HepG2 (cell line): Measurements from ENCODE around the gene A3GALT2. TPM values are rescaled to one million over a fixed set of nuclear protein-coding genes. Genes with fewer than 3 reads are reported as not detected.

Source experiments
- ATAC-seq: fragments of 200-7000 bp; cut with Tn5 transposase; 3 replicates; pipeline ENCODE4 v1.9.1; 2020; ENCODE audit warnings: mild to moderate bottlenecking, moderate library complexity
- BruUV-seq: library from RNA; stranded (reverse); fragments of 400-500 nt; replicated peaks from 2 replicates; lab custom pipeline; 2021; lab: Mats Ljungman, UMichigan
- CTCF ChIA-PET: fragments of 300-600 bp; formaldehyde crosslinking; extraction: SDS; loops from one replicate; lab custom pipeline; 2021; ENCODE audit warnings: low total read pairs, inconsistent platforms, low intra/inter-chr PET ratio; lab: Yijun Ruan, JAX
- POLR2A ChIA-PET: fragments of 350-600 bp; sonication (Branson Sonifier 250); formaldehyde crosslinking; loops from one replicate; lab custom pipeline; 2020; ENCODE audit warnings: antibody characterized with exemption, inconsistent platforms; lab: Yijun Ruan, JAX
- DNase-seq: peaks from one replicate; pipeline ENCODE4 v3.0.0-alpha.2; 2015; ENCODE audit warnings: low spot score
- FAIRE-seq: peaks from 3 replicates; lab custom pipeline; 2011; peaks lifted over from hg19 to GRCh38; lab: Jason Lieb, UNC
- H2AFZ ChIP-seq: one replicate; pipeline ENCODE4 v1.6.1; 2011; ENCODE audit warnings: low read length, inconsistent platforms
- H3K27ac ChIP-seq: fragments of 300-600 bp; 3 replicates; pipeline ENCODE4 v1.8.0; 2011; ENCODE audit warnings: mixed run types, mild to moderate bottlenecking, mixed read lengths, low read length, inconsistent platforms; ENCODE audit not compliant: insufficient read depth; ENCODE audit errors: extremely low read length
- H3K27me3 ChIP-seq, 2 experiments: fragments of 200-600 bp in 1 of 2; 2 replicates in 1 of 2; 3 replicates in 1 of 2; pipeline versions ENCODE4 v1.6.0 to v1.8.0; 2011; ENCODE audit warnings: low read length in 2 of 2, mild to moderate bottlenecking in 2 of 2, moderate library complexity in 2 of 2, inconsistent platforms in 1 of 2; ENCODE audit not compliant: insufficient read depth in 2 of 2, control insufficient read depth in 1 of 2
- H3K36me3 ChIP-seq, 2 experiments: fragments of 200-600 bp in 1 of 2; replicated peaks in 1 of 2; 2 replicates in 1 of 2; 3 replicates in 1 of 2; pipeline versions ENCODE4 v1.5.1 to v1.8.0; 2011; ENCODE audit warnings: low read length in 2 of 2, inconsistent platforms in 1 of 2; ENCODE audit not compliant: insufficient read depth in 2 of 2, control insufficient read depth in 1 of 2
- H3K4me1 ChIP-seq: 2 replicates; pipeline ENCODE4 v1.5.1; 2012; ENCODE audit warnings: low read length, inconsistent platforms; ENCODE audit not compliant: insufficient read depth
- H3K4me2 ChIP-seq: 2 replicates; pipeline ENCODE4 v1.6.0; 2011; ENCODE audit warnings: low read depth, low read length, inconsistent platforms
- H3K4me3 ChIP-seq, 3 experiments: fragments of 200-600 bp in 1 of 3; sonication (generic), shearing (Covaris generic) in 1 of 3; replicated peaks in 1 of 3; 2 replicates each; pipeline ENCODE4 v1.5.1; 2011 to 2016; ENCODE audit warnings: low read length in 3 of 3, inconsistent platforms in 2 of 3, low read depth in 2 of 3, mild to moderate bottlenecking in 2 of 3, control low read depth in 1 of 3, mixed read lengths in 1 of 3; ENCODE audit not compliant: insufficient read depth in 1 of 3
- H3K79me2 ChIP-seq: one replicate; pipeline ENCODE4 v1.6.1; 2011; ENCODE audit warnings: low read length, inconsistent platforms; ENCODE audit not compliant: insufficient read depth
- H3K9ac ChIP-seq: 2 replicates; pipeline ENCODE4 v1.6.0; 2011; ENCODE audit warnings: mild to moderate bottlenecking, low read depth, low read length, inconsistent platforms; ENCODE audit not compliant: insufficient read depth
- H3K9me3 ChIP-seq: 2 replicates; pipeline ENCODE4 v1.5.1; 2012; ENCODE audit warnings: mild to moderate bottlenecking, low read length
- H4K20me1 ChIP-seq: 2 replicates; pipeline ENCODE4 v1.6.0; 2011; ENCODE audit warnings: inconsistent platforms, mild to moderate bottlenecking, low read length, moderate library complexity; ENCODE audit not compliant: insufficient read depth
- BRCA1 ChIP-seq: sonication (generic); formaldehyde crosslinking; IDR thresholded peaks from 2 replicates; pipeline ENCODE4 v1.4.0; 2020; ENCODE audit warnings: missing genetic modification reagents
- CEBPB ChIP-seq: IDR thresholded peaks from 2 replicates; pipeline ENCODE4 v1.6.1; 2011; ENCODE audit warnings: low read depth, low read length, improper control_type of control experiment, borderline replicate concordance
- CEBPZ ChIP-seq: IDR thresholded peaks from 2 replicates; pipeline ENCODE4 v1.6.1; 2012; ENCODE audit warnings: low read length, improper control_type of control experiment
- IRF2 ChIP-seq: IDR thresholded peaks from 2 replicates; pipeline ENCODE4 v1.6.1; 2018; ENCODE audit warnings: missing genetic modification reagents, missing compliant biosample characterization
- KDM2A ChIP-seq: sonication (generic); formaldehyde crosslinking; IDR thresholded peaks from 2 replicates; pipeline ENCODE4 v1.4.0; 2020; ENCODE audit warnings: low read depth, missing genetic modification reagents, borderline replicate concordance
- NCOA2 ChIP-seq: sonication (generic); formaldehyde crosslinking; IDR thresholded peaks from 2 replicates; pipeline ENCODE4 v1.8.0; 2022; ENCODE audit warnings: inconsistent platforms
- POLR2A ChIP-seq, 2 experiments: IDR thresholded peaks; 2 replicates each; pipeline ENCODE4 v1.6.1; 2011; ENCODE audit warnings: low read depth in 2 of 2, low read length in 2 of 2, mild to moderate bottlenecking in 1 of 2, moderate library complexity in 1 of 2; ENCODE audit not compliant: insufficient read depth in 1 of 2
- RBM22 ChIP-seq: fragments of 200-400 bp; formaldehyde crosslinking; optimal IDR thresholded peaks from 2 replicates; pipeline ENCODE3; 2017; ENCODE audit warnings: mild to moderate bottlenecking, low read length, moderate library complexity
- RELA ChIP-seq: sonication (generic); formaldehyde crosslinking; IDR thresholded peaks from 2 replicates; pipeline ENCODE4 v1.4.0; 2020; ENCODE audit warnings: missing genetic modification reagents
- SRY ChIP-seq: sonication (generic); formaldehyde crosslinking; IDR thresholded peaks from 2 replicates; pipeline ENCODE4 v1.8.0; 2022; ENCODE audit warnings: mild to moderate bottlenecking, missing genetic modification reagents
- ZNF281 ChIP-seq: sonication (generic); formaldehyde crosslinking; IDR thresholded peaks from 2 replicates; pipeline ENCODE4 v1.4.0; 2020; ENCODE audit warnings: missing genetic modification reagents, borderline replicate concordance
- ZSCAN22 ChIP-seq: sonication (generic); formaldehyde crosslinking; IDR thresholded peaks from 2 replicates; pipeline ENCODE4 v1.4.0; 2020; ENCODE audit warnings: mild to moderate bottlenecking, missing genetic modification reagents
- WGBS: methylation state at CpG from one replicate; pipeline ENCODE4 v1.1.6; 2017; ENCODE audit warnings: low lambda C conversion rate; 5-methylcytosine and 5-hydroxymethylcytosine counted together
- in situ Hi-C: cut with HindIII; loops from 2 replicates; pipeline ENCODE4 v1.10.0; 2017; ENCODE audit warnings: low pct_unique_long_range_greater_than_20kb; ENCODE audit not compliant: extremely low pct_ligation_motif_present
- intact Hi-C: fragments of 100-400 bp; cut with micrococcal nuclease; formaldehyde crosslinking; loops from one replicate; pipeline ENCODE4 v1.10.0; 2022; ENCODE audit not compliant: unreplicated experiment
- polyA plus RNA-seq, 8 experiments: library from polyadenylated mRNA; depleted of rRNA in 3 of 8; stranded (reverse) in 7 of 8; unstranded in 1 of 8; fragments of >200 nt; fragmentation: Illumina TruSeq in 4 of 8; extraction: Trizol in 4 of 8; gene quantifications; 2 replicates each; pipeline versions ENCODE4 v1.2.1 to v1.2.3, GENCODE V29; 2011 to 2016; ENCODE audit warnings: low read depth in 4 of 8, missing spikeins in 1 of 8, mixed read lengths in 1 of 8; ENCODE audit not compliant: insufficient read depth in 1 of 8
- total RNA-seq, 5 experiments: library from RNA; depleted of rRNA; stranded (reverse); fragments of >200 nt; fragmentation: Illumina TruSeq; extraction: Trizol; gene quantifications; 2 replicates each; pipeline ENCODE4 v1.2.3, GENCODE V29; 2016; ENCODE audit warnings: low read depth in 1 of 5

A3GALT2 gene
- total and polyA plus RNA-seq, 2 of the 13 experiments (the other 11 are each of a cell fraction or from before 2014, with no cell fraction given), result not detected

- ATAC-seq (no peak), FAIRE-seq (no peak), DNase-seq (peak; percentile 28)
- in situ Hi-C loops, result no loop called here
- Histone ChIP-seq H3K4me2 (peak overlapping the region; percentile 49), H3K4me3 (peak overlapping the region in 1 of 3 experiments; percentile 32; a peak in 1 of 6 replicates), H3K27me3 (no peaks in the 10 kb centered on the region), H3K4me1 (peaks cover 98% of the 10 kb centered on the region), H4K20me1 (peaks cover 78% of the 10 kb centered on the region), H2AFZ (no peak overlapping the region), H3K9me3 (no peaks in the 10 kb centered on the region), H3K79me2 (peaks cover 86% of the 10 kb centered on the region), H3K27ac (peak overlapping the region; percentile 49), H3K9ac (peak overlapping the region; percentile 38), H3K36me3 (peaks cover 4 to 13% of the 10 kb centered on the region in 2 experiments; a peak in 4 of 5 replicates)
- intact Hi-C loops, result no loop called here
- CTCF ChIA-PET, result no interaction called here
- no TSS peak for BruUV-seq
- POLR2A ChIA-PET, result interaction anchor here (0.6 to 5.4 kb wide), 7 partner anchors 9 to 211 kb away, joined by 3 to 29 read pairs (median 4); partner anchors contain the start of gene A3GALT2
- TF ChIP-seq RELA (CRISPR knock-in tag) (no peak), KDM2A (CRISPR knock-in tag) (0 out of 2 replicates have a peak, but pooled peaks have one; percentile 15), BRCA1 (CRISPR knock-in tag) (no peak), CEBPZ (no peak), IRF2 (CRISPR knock-in tag) (0 out of 2 replicates have a peak, but pooled peaks have one; percentile 9), ZNF281 (CRISPR knock-in tag) (peak; percentile 67), RBM22 (peak; percentile 7), ZSCAN22 (CRISPR knock-in tag) (peak; percentile 44; the same call in 1 of the 2 replicates), POLR2A (IDR thresholded peaks at IDR 0.05; ENCODE audit: insufficient read depth in 1 of 2, low read depth in 2 of 2, low read length in 2 of 2) (peak in 1 of 2 experiments; percentile 11; a peak in 1 of 4 replicates), NCOA2 (CRISPR knock-in tag) (0 out of 2 replicates have a peak, but pooled peaks have one; percentile 7), CEBPB (0 out of 2 replicates have a peak, but pooled peaks have one; percentile 4), SRY (CRISPR knock-in tag) (no peak)
- WGBS, result 52% methylated on average over 14 of the region's 14 CpGs
Measured at GRCh38 chr1:33338440-33339211, 17.7 kb upstream of the A3GALT2 start.
